DOHH2 (cell line): ENCODE data around the gene DGKE.

ENCODE experiments used
- H3F3A ChIP-seq: fragments of 200-600 bp; sonication (generic), shearing (Covaris generic); 2 replicates; pipeline ENCODE4 v1.6.0; 2016; ENCODE audit warnings: antibody characterized with exemption, mild to moderate bottlenecking; ENCODE audit not compliant: control insufficient read depth, insufficient read depth
- H3K27ac ChIP-seq: fragments of 200-600 bp; sonication (generic); 2 replicates; pipeline ENCODE4 v1.5.1; 2014; ENCODE audit warnings: low read depth, mild to moderate bottlenecking, low read length, moderate library complexity
- H3K27me3 ChIP-seq: fragments of 200-600 bp; sonication (generic); 2 replicates; pipeline ENCODE4 v1.6.1; 2014; ENCODE audit warnings: mild to moderate bottlenecking, low read length, mixed read lengths; ENCODE audit not compliant: control insufficient read depth
- H3K36me3 ChIP-seq: fragments of 200-600 bp; sonication (generic); 2 replicates; pipeline ENCODE4 v1.6.1; 2014; ENCODE audit warnings: mild to moderate bottlenecking, low read length, moderate library complexity, mixed read lengths; ENCODE audit not compliant: control insufficient read depth
- H3K4me1 ChIP-seq: fragments of 200-600 bp; sonication (generic); 2 replicates; pipeline ENCODE4 v1.6.1; 2014; ENCODE audit warnings: mild to moderate bottlenecking, low read length, mixed read lengths; ENCODE audit not compliant: control insufficient read depth
- H3K4me2 ChIP-seq: fragments of 200-600 bp; sonication (generic); 2 replicates; pipeline ENCODE4 v1.6.0; 2014; ENCODE audit warnings: mild to moderate bottlenecking, low read length, moderate library complexity
- H3K4me3 ChIP-seq: fragments of 200-600 bp; sonication (generic); 2 replicates; pipeline ENCODE4 v1.5.1; 2014; ENCODE audit warnings: mild to moderate bottlenecking, low read length, mixed read lengths
- H3K79me2 ChIP-seq: fragments of 200-600 bp; sonication (generic); 2 replicates; pipeline ENCODE4 v1.6.1; 2014; ENCODE audit warnings: mild to moderate bottlenecking, low read length, mixed read lengths; ENCODE audit not compliant: control insufficient read depth
- H3K9me2 ChIP-seq: fragments of 200-600 bp; sonication (generic); replicated peaks from 2 replicates; pipeline ENCODE4 v1.6.1; 2014; ENCODE audit warnings: mild to moderate bottlenecking, low read length, mixed read lengths; ENCODE audit not compliant: control insufficient read depth
- H3K9me3 ChIP-seq: fragments of 200-600 bp; sonication (generic); 2 replicates; pipeline ENCODE4 v1.6.1; 2014; ENCODE audit warnings: antibody characterized with exemption, low read length, mixed read lengths; ENCODE audit not compliant: control insufficient read depth, insufficient read depth
- H4K20me1 ChIP-seq: fragments of 200-600 bp; sonication (generic); 2 replicates; pipeline ENCODE4 v1.6.0; 2014; ENCODE audit warnings: low read depth, mild to moderate bottlenecking, antibody characterized with exemption, low read length, moderate library complexity; ENCODE audit not compliant: control insufficient read depth, insufficient read depth
- EZH2phosphoT487 ChIP-seq: fragments of 200-600 bp; sonication (generic); IDR thresholded peaks from 2 replicates; pipeline ENCODE4 v1.6.1; 2017; ENCODE audit warnings: borderline replicate concordance, mild to moderate bottlenecking, antibody characterized with exemption, low read length, moderate library complexity, mixed read lengths
- TF ChIP-seq, protein P1 (sequence below): fragments of 200-600 bp; sonication (generic); IDR thresholded peaks from one replicate; pipeline ENCODE4 v1.5.1; 2014; ENCODE audit warnings: antibody characterized with exemption, mild to moderate bottlenecking, low read depth, low read length; ENCODE audit not compliant: poor library complexity, severe bottlenecking

The DGKE gene

DNA sequence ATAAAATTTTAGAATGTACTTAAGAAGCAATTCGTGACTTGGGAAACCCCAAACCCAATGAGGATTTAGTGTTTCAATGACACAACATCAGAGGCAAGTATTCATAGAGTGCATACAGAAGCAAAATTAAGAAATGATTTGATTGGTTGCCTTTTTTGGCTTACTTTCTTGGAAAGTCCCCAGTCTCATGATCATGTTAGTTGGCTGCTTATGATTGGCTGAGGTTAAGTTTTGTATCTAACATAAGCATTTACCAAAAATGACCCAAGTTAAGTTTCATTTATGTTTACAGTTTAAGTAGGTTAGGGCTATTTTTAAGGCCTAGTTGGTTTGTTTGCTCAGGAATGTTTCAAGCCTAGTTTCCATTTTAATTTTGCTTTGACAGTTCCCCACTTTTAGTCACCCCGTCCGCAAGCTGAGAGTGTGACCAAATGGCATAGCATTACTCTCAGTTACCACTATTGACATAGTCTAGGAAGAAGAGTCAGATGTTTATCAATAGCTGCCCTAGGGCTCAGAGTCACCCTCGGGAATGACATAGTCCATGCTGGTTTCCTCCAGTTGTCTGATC is 36.2 kb downstream of the DGKE start:
- Histone ChIP-seq H3K4me2 (no peak overlapping the region), H3F3A (no peaks in the 10 kb centered on the region), H3K9me3 (no peaks in the 10 kb centered on the region), H3K79me2 (no peaks in the 10 kb centered on the region), H3K36me3 (peaks cover under 1% of the 10 kb centered on the region; the same call in 1 of the 2 replicates), H3K27me3 (no peaks in the 10 kb centered on the region), H3K27ac (no peak overlapping the region), H3K4me3 (no peak overlapping the region), H3K9me2 (no peaks in the 10 kb centered on the region), H4K20me1 (no peaks in the 10 kb centered on the region), H3K4me1 (peaks cover 12% of the 10 kb centered on the region)
- TF ChIP-seq, protein P1, sequence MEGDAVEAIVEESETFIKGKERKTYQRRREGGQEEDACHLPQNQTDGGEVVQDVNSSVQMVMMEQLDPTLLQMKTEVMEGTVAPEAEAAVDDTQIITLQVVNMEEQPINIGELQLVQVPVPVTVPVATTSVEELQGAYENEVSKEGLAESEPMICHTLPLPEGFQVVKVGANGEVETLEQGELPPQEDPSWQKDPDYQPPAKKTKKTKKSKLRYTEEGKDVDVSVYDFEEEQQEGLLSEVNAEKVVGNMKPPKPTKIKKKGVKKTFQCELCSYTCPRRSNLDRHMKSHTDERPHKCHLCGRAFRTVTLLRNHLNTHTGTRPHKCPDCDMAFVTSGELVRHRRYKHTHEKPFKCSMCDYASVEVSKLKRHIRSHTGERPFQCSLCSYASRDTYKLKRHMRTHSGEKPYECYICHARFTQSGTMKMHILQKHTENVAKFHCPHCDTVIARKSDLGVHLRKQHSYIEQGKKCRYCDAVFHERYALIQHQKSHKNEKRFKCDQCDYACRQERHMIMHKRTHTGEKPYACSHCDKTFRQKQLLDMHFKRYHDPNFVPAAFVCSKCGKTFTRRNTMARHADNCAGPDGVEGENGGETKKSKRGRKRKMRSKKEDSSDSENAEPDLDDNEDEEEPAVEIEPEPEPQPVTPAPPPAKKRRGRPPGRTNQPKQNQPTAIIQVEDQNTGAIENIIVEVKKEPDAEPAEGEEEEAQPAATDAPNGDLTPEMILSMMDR = no peak
- TF ChIP-seq EZH2phosphoT487 = no peak

DNA sequence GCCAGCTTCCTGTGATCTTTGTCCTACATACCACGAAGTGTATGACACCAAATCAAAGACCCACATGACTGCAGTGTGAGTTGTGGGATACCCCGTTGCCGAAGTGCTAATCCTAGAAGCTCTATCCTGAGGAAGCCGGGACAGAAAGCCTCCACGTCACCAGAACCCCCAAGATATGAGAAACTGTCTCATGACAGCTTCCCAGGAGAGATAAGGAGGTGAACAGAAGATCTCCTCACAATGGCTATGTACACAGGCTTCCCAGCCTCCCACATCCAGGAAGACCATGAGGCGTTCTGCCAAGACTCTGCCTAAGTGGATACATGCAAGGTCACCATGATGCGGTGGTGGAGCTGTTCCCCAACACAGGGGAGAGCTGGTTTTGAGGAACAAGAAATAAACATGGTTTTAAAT is 42.8 kb downstream of the DGKE start:
- TF ChIP-seq, protein P1 = no peak
- no peak for TF ChIP-seq EZH2phosphoT487
- H3K27ac ChIP-seq = no peak overlapping the region
- H3K4me2 ChIP-seq = no peak overlapping the region
- no peak overlapping the region for H3K4me3 ChIP-seq
- no peaks in the 10 kb centered on the region for H3K9me3 ChIP-seq
- no peaks in the 10 kb centered on the region for H3K27me3 ChIP-seq
- H3K79me2 ChIP-seq = no peaks in the 10 kb centered on the region
- H3F3A ChIP-seq = no peaks in the 10 kb centered on the region
- H3K36me3 ChIP-seq = no peaks in the 10 kb centered on the region
- H4K20me1 ChIP-seq = no peaks in the 10 kb centered on the region
- no peaks in the 10 kb centered on the region for H3K9me2 ChIP-seq
- peaks cover 21% of the 10 kb centered on the region for H3K4me1 ChIP-seq

DNA sequence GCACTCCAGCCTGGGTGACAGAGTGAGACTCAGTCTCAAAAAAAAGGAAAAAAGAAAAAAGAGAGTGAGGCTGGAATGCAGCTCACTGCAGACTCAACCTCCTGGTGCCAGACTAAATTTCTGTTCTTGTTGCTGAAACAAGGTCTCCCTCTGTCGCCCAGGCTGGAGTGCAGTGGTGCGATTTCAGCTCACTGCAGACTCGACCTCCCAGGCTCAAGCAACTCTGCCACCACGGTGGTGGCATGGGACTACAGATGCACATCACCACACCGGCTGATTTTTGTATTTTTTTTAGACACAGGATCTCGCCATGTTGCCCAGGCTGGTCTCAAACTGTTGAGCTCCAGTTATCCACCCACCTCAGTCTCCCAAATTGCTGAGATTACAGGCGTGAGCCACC is 45.3 kb downstream of the DGKE start:
- no peaks in the 10 kb centered on the region for H3K9me2 ChIP-seq

More for the DNA sequence above, 45.3 kb downstream of the DGKE start:
- no peaks in the 10 kb centered on the region for H3K36me3 ChIP-seq
- TF ChIP-seq, protein P1 = no peak
- no peak for TF ChIP-seq EZH2phosphoT487
- H3K4me3 ChIP-seq = no peak overlapping the region
- H3K4me2 ChIP-seq = no peak overlapping the region
- no peaks in the 10 kb centered on the region for H3K9me3 ChIP-seq
- H4K20me1 ChIP-seq = no peaks in the 10 kb centered on the region
- H3F3A ChIP-seq = 0 out of 2 replicates have a peak, but pooled peaks cover 3% of the 10 kb centered on the region
- peaks cover 21% of the 10 kb centered on the region for H3K4me1 ChIP-seq
- no peaks in the 10 kb centered on the region for H3K79me2 ChIP-seq
- no peaks in the 10 kb centered on the region for H3K27me3 ChIP-seq
- H3K27ac ChIP-seq = no peak overlapping the region
